SK-N-SH (cell line): ENCODE data around the gene MTG1. TPM values are rescaled to one million over a fixed set of nuclear protein-coding genes. Genes with fewer than 3 reads are reported as not detected.

ENCODE experiments used
- CTCF ChIA-PET: fragments of 300-600, 350-600 bp; formaldehyde crosslinking; extraction: SDS; loops from one replicate; lab custom pipeline; 2021; lab: Yijun Ruan, JAX
- POLR2A ChIA-PET: fragments of 350-600 bp; sonication (Branson Sonifier 250); formaldehyde crosslinking; extraction: SDS; loops from one replicate; lab custom pipeline; 2020; ENCODE audit warnings: antibody characterized with exemption, inconsistent platforms; lab: Yijun Ruan, JAX
- DNase-seq: peaks from one replicate; pipeline ENCODE4 v3.0.0; 2012
- H2AFZ ChIP-seq: fragments of 200-600 bp; sonication (generic); 2 replicates; pipeline ENCODE4 v1.8.1; 2016; ENCODE audit warnings: antibody characterized with exemption, mild to moderate bottlenecking, low read depth
- H3F3A ChIP-seq: fragments of 200-600 bp; sonication (generic); replicated peaks from 2 replicates; pipeline ENCODE3; 2016; ENCODE audit warnings: antibody characterized with exemption, mild to moderate bottlenecking; ENCODE audit not compliant: insufficient read depth
- H3K27ac ChIP-seq, 2 experiments: fragments of 200-500 bp in 1 of 2; fragments of 200-600 bp in 1 of 2; sonication (Bioruptor generic) in 1 of 2; sonication (generic), shearing (Covaris generic) in 1 of 2; 2 replicates each; pipeline versions ENCODE4 v1.5.1 to v1.6.1; 2014 to 2016; ENCODE audit warnings: low read depth in 2 of 2, inconsistent platforms in 1 of 2, low read length in 1 of 2, mild to moderate bottlenecking in 1 of 2, mixed read lengths in 1 of 2
- H3K27me3 ChIP-seq: fragments of 200-600 bp; sonication (generic), shearing (Covaris generic); 2 replicates; pipeline ENCODE4 v1.6.1; 2016; ENCODE audit warnings: mixed run types; ENCODE audit not compliant: insufficient read depth
- H3K36me3 ChIP-seq, 2 experiments: fragments of 200-500 bp in 1 of 2; fragments of 200-600 bp in 1 of 2; sonication (Bioruptor generic) in 1 of 2; sonication (generic) in 1 of 2; replicated peaks in 1 of 2; 2 replicates each; pipeline versions ENCODE3 to v1.5.1; 2014 to 2016; ENCODE audit warnings: low read length in 1 of 2, mild to moderate bottlenecking in 1 of 2; ENCODE audit not compliant: insufficient read depth in 2 of 2, control insufficient read depth in 1 of 2
- H3K4me1 ChIP-seq, 2 experiments: fragments of 200-500 bp in 1 of 2; fragments of 200-600 bp in 1 of 2; sonication (Bioruptor generic) in 1 of 2; sonication (generic), shearing (Covaris generic) in 1 of 2; 2 replicates each; pipeline versions ENCODE4 v1.5.1 to v1.6.1; 2014 to 2016; ENCODE audit warnings: low read depth in 1 of 2, low read length in 1 of 2, mixed run types in 1 of 2; ENCODE audit not compliant: insufficient read depth in 2 of 2, control insufficient read depth in 1 of 2
- H3K4me2 ChIP-seq: fragments of 200-600 bp; sonication (generic), shearing (Covaris generic); 2 replicates; pipeline ENCODE4 v1.6.1; 2017; ENCODE audit warnings: mixed run types
- H3K4me3 ChIP-seq, 2 experiments: fragments of 200-500 bp in 1 of 2; fragments of 200-600 bp in 1 of 2; sonication (Bioruptor generic) in 1 of 2; sonication (generic), shearing (Covaris generic) in 1 of 2; 2 replicates each; pipeline versions ENCODE4 v1.5.1 to v1.8.1; 2014 to 2016; ENCODE audit warnings: low read depth in 2 of 2, inconsistent platforms in 1 of 2, low read length in 1 of 2, mild to moderate bottlenecking in 1 of 2, mixed read lengths in 1 of 2, moderate library complexity in 1 of 2
- H3K79me2 ChIP-seq: fragments of 200-600 bp; sonication (generic); 2 replicates; pipeline ENCODE4 v1.8.1; 2017; ENCODE audit warnings: mild to moderate bottlenecking; ENCODE audit not compliant: insufficient read depth
- H3K9ac ChIP-seq: fragments of 200-600 bp; sonication (generic); 2 replicates; pipeline ENCODE4 v1.6.1; 2017; ENCODE audit warnings: mixed run types
- H3K9me2 ChIP-seq: fragments of 200-600 bp; sonication (generic); 2 replicates; pipeline ENCODE4 v1.6.1; 2017; ENCODE audit warnings: mixed run types
- H3K9me3 ChIP-seq: fragments of 200-600 bp; sonication (generic); 2 replicates; pipeline ENCODE4 v1.6.1; 2017; ENCODE audit warnings: mixed run types, mild to moderate bottlenecking, moderate library complexity
- H4K20me1 ChIP-seq: fragments of 200-600 bp; sonication (generic); 2 replicates; pipeline ENCODE4 v1.6.1; 2017; ENCODE audit warnings: mild to moderate bottlenecking, mixed run types; ENCODE audit not compliant: insufficient read depth
- CHD2 ChIP-seq: fragments of 150-350 bp; IDR thresholded peaks from 2 replicates; pipeline ENCODE4 v1.6.1; 2018; ENCODE audit warnings: low read length; ENCODE audit not compliant: partially characterized antibody
- CTCF ChIP-seq: fragments of 200-600 bp; sonication (generic); IDR thresholded peaks from 2 replicates; pipeline ENCODE4 v1.6.1; 2017; ENCODE audit warnings: antibody characterized with exemption, mild to moderate bottlenecking, moderate library complexity
- GABPA ChIP-seq: IDR thresholded peaks from 2 replicates; pipeline ENCODE4 v1.4.0; 2012; ENCODE audit warnings: low read depth, mild to moderate bottlenecking
- IRF3 ChIP-seq: fragments of 150-350 bp; IDR thresholded peaks from 2 replicates; pipeline ENCODE4 v1.6.1; 2016; ENCODE audit warnings: mild to moderate bottlenecking, low read depth, low read length
- MEF2A ChIP-seq: IDR thresholded peaks from 2 replicates; pipeline ENCODE4 v1.4.0; 2012; ENCODE audit warnings: low read depth, borderline replicate concordance
- MXI1 ChIP-seq: IDR thresholded peaks from 2 replicates; pipeline ENCODE4 v1.6.1; 2012; ENCODE audit warnings: mild to moderate bottlenecking, low read depth, low read length, improper control_type of control experiment
- PBX3 ChIP-seq: IDR thresholded peaks from 2 replicates; pipeline ENCODE4; 2012
- RAD21 ChIP-seq: IDR thresholded peaks from 2 replicates; pipeline ENCODE4 v1.6.1; 2012; ENCODE audit warnings: mild to moderate bottlenecking, low read length
- RCOR1 ChIP-seq: fragments of 150-350 bp; IDR thresholded peaks from 2 replicates; pipeline ENCODE4 v1.6.1; 2017; ENCODE audit warnings: antibody characterized with exemption, low read length
- RFX5 ChIP-seq: IDR thresholded peaks from 2 replicates; pipeline ENCODE4 v1.6.1; 2012; ENCODE audit warnings: mild to moderate bottlenecking, improper control_type of control experiment, low read length
- TAF1 ChIP-seq: IDR thresholded peaks from 2 replicates; pipeline ENCODE4 v1.6.1; 2012; ENCODE audit warnings: low read depth, mild to moderate bottlenecking, low read length, moderate library complexity, borderline replicate concordance
- TEAD4 ChIP-seq: IDR thresholded peaks from 2 replicates; pipeline ENCODE4 v1.4.0; 2012; ENCODE audit warnings: mild to moderate bottlenecking, borderline replicate concordance; ENCODE audit not compliant: insufficient read depth
- USF1 ChIP-seq: IDR thresholded peaks from 2 replicates; pipeline ENCODE4 v1.4.0; 2012; ENCODE audit warnings: low read depth, borderline replicate concordance
- USF2 ChIP-seq: fragments of 150-350 bp; IDR thresholded peaks from 2 replicates; pipeline ENCODE4 v1.6.1; 2017; ENCODE audit warnings: antibody characterized with exemption, low read length, low read depth, borderline replicate concordance
- YY1 ChIP-seq: IDR thresholded peaks from 2 replicates; pipeline ENCODE4 v1.4.0; 2012; ENCODE audit warnings: low read depth, mild to moderate bottlenecking
- WGBS: methylation state at CpG from one replicate; pipeline ENCODE4 v1.1.6; 2017; ENCODE audit warnings: low lambda C conversion rate; 5-methylcytosine and 5-hydroxymethylcytosine counted together
- polyA plus RNA-seq, 3 experiments: library from polyadenylated mRNA; depleted of rRNA; stranded (reverse); fragments of >200 nt; gene quantifications; 2 replicates each; pipeline ENCODE4 v1.2.3, GENCODE V29; 2012

The MTG1 gene
- polyA plus RNA-seq, 1 of the 3 experiments (the other 2 are of a cell fraction) = 86.4 TPM

GRCh38 chr10:133438711-133439273, 44.8 kb downstream of the MTG1 start:
- H3K4me1 ChIP-seq = no peaks in the 10 kb centered on the region; a peak in 1 of 4 replicates
- H3K79me2 ChIP-seq = no peaks in the 10 kb centered on the region
- no peaks in the 10 kb centered on the region for H3K9me3 ChIP-seq
- H3K9ac ChIP-seq = no peak overlapping the region
- TF ChIP-seq RAD21 (peak; percentile 21; the same call in 1 of the 2 replicates), MEF2A (no peak), IRF3 (no peak), CTCF (peak; percentile 44; the same call in 1 of the 2 replicates), USF1 (peak; percentile 79; the same call in 1 of the 2 replicates)
- H3K27ac ChIP-seq = no peak overlapping the region
- no peaks in the 10 kb centered on the region for H3F3A ChIP-seq
- DNase-seq = peak; percentile 40
- no peak overlapping the region for H3K4me2 ChIP-seq
- no peaks in the 10 kb centered on the region for H4K20me1 ChIP-seq
- no peaks in the 10 kb centered on the region for H3K36me3 ChIP-seq
- H2AFZ ChIP-seq = no peak overlapping the region
- no peak overlapping the region for H3K4me3 ChIP-seq
- POLR2A ChIA-PET = no interaction called here
- no peaks in the 10 kb centered on the region for H3K27me3 ChIP-seq
- 49% methylated on average over 11 of the region's 11 CpGs for WGBS
- CTCF ChIA-PET = interaction anchor here (0.9 to 2.0 kb wide), 8 partner anchors 14 to 178 kb away, joined by 3 to 7 read pairs (median 4); no protein-coding TSS in a partner anchor
- no peaks in the 10 kb centered on the region for H3K9me2 ChIP-seq

GRCh38 chr10:133439517-133440461, 45.8 kb downstream of the MTG1 start:
- H4K20me1 ChIP-seq = no peaks in the 10 kb centered on the region
- no peaks in the 10 kb centered on the region for H3K36me3 ChIP-seq
- ChIA-PET CTCF (interaction anchor here (1.1 to 1.3 kb wide), 4 partner anchors 13 to 177 kb away, joined by 3 to 4 read pairs (median 4); no protein-coding TSS in a partner anchor), POLR2A (no interaction called here)
- WGBS = 63% methylated on average over 14 of the region's 25 CpGs
- no peaks in the 10 kb centered on the region; a peak in 1 of 4 replicates for H3K4me1 ChIP-seq
- H3K27me3 ChIP-seq = no peaks in the 10 kb centered on the region
- no peaks in the 10 kb centered on the region for H3K9me3 ChIP-seq
- no peak overlapping the region for H3K4me3 ChIP-seq
- no peak overlapping the region for H2AFZ ChIP-seq
- H3K27ac ChIP-seq = no peak overlapping the region
- H3F3A ChIP-seq = no peaks in the 10 kb centered on the region
- no peaks in the 10 kb centered on the region for H3K9me2 ChIP-seq
- no peak overlapping the region for H3K9ac ChIP-seq
- no peaks in the 10 kb centered on the region for H3K79me2 ChIP-seq
- peak; percentile 28 for DNase-seq
- H3K4me2 ChIP-seq = no peak overlapping the region
- TF ChIP-seq USF2 (no peak), RCOR1 (no peak), CHD2 (no peak), MXI1 (no peak), IRF3 (no peak), PBX3 (no peak), USF1 (no peak), TAF1 (no peak), GABPA (no peak), YY1 (no peak), RFX5 (no peak), TEAD4 (no peak)
